GM19395 (cell line): ENCODE results near the gene TBC1D19.
A peak's percentile ranks its signal among the peaks of the same experiment; 100 is the strongest.
"Not testable (repeated sequence)": the region's sequence is repeated elsewhere in the genome, so short reads cannot be mapped to it uniquely, and the experiment has no call there.

Experiments used
- ATAC-seq: cut with Tn5 transposase; IDR thresholded peaks from one replicate; pipeline ENCODE4 v1.9.1; 2021; ENCODE audit warnings: mild to moderate bottlenecking, moderate library complexity; ENCODE audit not compliant: unreplicated experiment

TBC1D19 gene

GRCh38 chr4:26679040-26679695 lies 95.3 kb downstream of the TBC1D19 start:
- not testable (repeated sequence) for ATAC-seq

GRCh38 chr4:26682436-26682835 lies 98.6 kb downstream of the TBC1D19 start:
- no peak for ATAC-seq

- ATAC-seq = no peak
Measured at GRCh38 chr4:26685250-26685649, 101.4 kb downstream of the TBC1D19 start.

GRCh38 chr4:26687728-26688127 lies 103.8 kb downstream of the TBC1D19 start:
- no peak for ATAC-seq

- no peak for ATAC-seq
Measured at GRCh38 chr4:26690506-26690905, 106.6 kb downstream of the TBC1D19 start.

GRCh38 chr4:26692014-26692726 lies 108.3 kb downstream of the TBC1D19 start:
- ATAC-seq = no peak

GRCh38 chr4:26694131-26694530 lies 110.2 kb downstream of the TBC1D19 start:
- not testable (repeated sequence) for ATAC-seq

GRCh38 chr4:26700110-26700509 lies 116.2 kb downstream of the TBC1D19 start:
- no peak for ATAC-seq

- no peak for ATAC-seq
Measured at GRCh38 chr4:26701095-26701494, 117.2 kb downstream of the TBC1D19 start.

GRCh38 chr4:26701786-26702227 lies 117.9 kb downstream of the TBC1D19 start:
- ATAC-seq = no peak

GRCh38 chr4:26707342-26707741 lies 123.5 kb downstream of the TBC1D19 start:
- ATAC-seq = no peak

- no peak for ATAC-seq
Measured at GRCh38 chr4:26709246-26709645, 125.4 kb downstream of the TBC1D19 start.

GRCh38 chr4:26713563-26714151 lies 129.8 kb downstream of the TBC1D19 start:
- no peak for ATAC-seq

GRCh38 chr4:26715636-26716242 lies 131.9 kb downstream of the TBC1D19 start:
- no peak for ATAC-seq

- no peak for ATAC-seq
Measured at GRCh38 chr4:26717332-26717731, 133.4 kb downstream of the TBC1D19 start.

GRCh38 chr4:26719954-26720552 lies 136.2 kb downstream of the TBC1D19 start:
- ATAC-seq = no peak

GRCh38 chr4:26721685-26722084 lies 137.8 kb downstream of the TBC1D19 start:
- ATAC-seq = no peak

- ATAC-seq = peak; percentile 85
Measured at GRCh38 chr4:26723216-26723615, 139.3 kb downstream of the TBC1D19 start.

- ATAC-seq = no peak
Measured at GRCh38 chr4:26724534-26724933, 140.7 kb downstream of the TBC1D19 start.

- no peak for ATAC-seq
Measured at GRCh38 chr4:26726655-26727387, 142.9 kb downstream of the TBC1D19 start.

GRCh38 chr4:26727844-26728243 lies 144.0 kb downstream of the TBC1D19 start:
- no peak for ATAC-seq
